Parathyroid adenoma (tissue), 2 donors: ENCODE data around the gene BGN.

Experiments
- H2AFZ ChIP-seq: fragments of 300-600 bp; sonication (generic); one replicate; pipeline ENCODE4 v1.7.0; 2017; ENCODE audit warnings: antibody characterized with exemption, mild to moderate bottlenecking
- H3K27ac ChIP-seq: fragments of 300-600 bp; sonication (generic); one replicate; pipeline ENCODE4 v1.7.0; 2017
- H3K27me3 ChIP-seq: fragments of 300-600 bp; sonication (generic); one replicate; pipeline ENCODE4 v1.7.0; 2017; ENCODE audit warnings: low read length; ENCODE audit not compliant: control insufficient read depth, insufficient read depth
- H3K36me3 ChIP-seq: fragments of 300-600 bp; sonication (generic); one replicate; pipeline ENCODE4 v1.7.0; 2017; ENCODE audit warnings: low read length; ENCODE audit not compliant: control insufficient read depth, insufficient read depth
- H3K4me1 ChIP-seq: fragments of 300-600 bp; sonication (generic); one replicate; pipeline ENCODE4 v1.7.0; 2017; ENCODE audit warnings: control low read depth
- H3K4me2 ChIP-seq: fragments of 300-600 bp; sonication (generic); one replicate; pipeline ENCODE4 v1.7.0; 2017; ENCODE audit warnings: low read length
- H3K4me3 ChIP-seq: fragments of 300-600 bp; sonication (generic); one replicate; pipeline ENCODE4 v1.7.0; 2017; ENCODE audit warnings: low read depth, low read length
- H3K79me2 ChIP-seq: fragments of 300-600 bp; sonication (generic); one replicate; pipeline ENCODE4 v1.7.0; 2017; ENCODE audit warnings: control low read depth
- H3K9ac ChIP-seq: fragments of 300-600 bp; sonication (generic); one replicate; pipeline ENCODE4 v1.7.0; 2017; ENCODE audit warnings: mild to moderate bottlenecking
- H3K9me3 ChIP-seq: fragments of 300-600 bp; sonication (generic); one replicate; pipeline ENCODE4 v1.7.0; 2017; ENCODE audit warnings: low read length; ENCODE audit not compliant: control insufficient read depth
- CTCF ChIP-seq: fragments of 300-600 bp; sonication (generic); IDR thresholded peaks from one replicate; pipeline ENCODE4 v1.7.0; 2017; ENCODE audit warnings: antibody characterized with exemption, mild to moderate bottlenecking
- donor health status: primary hyperparathyroidism.

The BGN gene

GRCh38 chrX:153474266-153474665, 20.5 kb upstream of the BGN start:
- Histone ChIP-seq H3K27me3 (no peaks in the 10 kb centered on the region), H3K4me3 (no peak overlapping the region), H3K79me2 (no peaks in the 10 kb centered on the region), H3K4me2 (no peak overlapping the region), H3K4me1 (no peaks in the 10 kb centered on the region), H3K36me3 (no peaks in the 10 kb centered on the region), H3K9me3 (no peaks in the 10 kb centered on the region), H3K27ac (no peak overlapping the region), H3K9ac (no peak overlapping the region), H2AFZ (no peak overlapping the region)
- no peak for TF ChIP-seq CTCF

GRCh38 chrX:153474718-153475117, 20.1 kb upstream of the BGN start:
- Histone ChIP-seq H3K9me3 (no peaks in the 10 kb centered on the region), H2AFZ (no peak overlapping the region), H3K4me3 (no peak overlapping the region), H3K27ac (no peak overlapping the region), H3K4me2 (no peak overlapping the region), H3K27me3 (no peaks in the 10 kb centered on the region), H3K79me2 (no peaks in the 10 kb centered on the region), H3K4me1 (no peaks in the 10 kb centered on the region), H3K9ac (no peak overlapping the region), H3K36me3 (no peaks in the 10 kb centered on the region)
- TF ChIP-seq CTCF = no peak

GRCh38 chrX:153475271-153475670, 19.5 kb upstream of the BGN start:
- H3K9ac ChIP-seq = no peak overlapping the region
- no peaks in the 10 kb centered on the region for H3K27me3 ChIP-seq
- H3K9me3 ChIP-seq = no peaks in the 10 kb centered on the region
- H3K27ac ChIP-seq = no peak overlapping the region
- no peaks in the 10 kb centered on the region for H3K79me2 ChIP-seq
- no peaks in the 10 kb centered on the region for H3K4me1 ChIP-seq
- no peak overlapping the region for H2AFZ ChIP-seq
- no peak overlapping the region for H3K4me2 ChIP-seq
- no peaks in the 10 kb centered on the region for H3K36me3 ChIP-seq
- TF ChIP-seq CTCF = no peak
- H3K4me3 ChIP-seq = no peak overlapping the region

- Histone ChIP-seq H2AFZ (no peak overlapping the region), H3K4me2 (no peak overlapping the region), H3K4me1 (no peaks in the 10 kb centered on the region), H3K9me3 (no peaks in the 10 kb centered on the region), H3K79me2 (no peaks in the 10 kb centered on the region), H3K27ac (no peak overlapping the region), H3K4me3 (no peak overlapping the region), H3K27me3 (no peaks in the 10 kb centered on the region), H3K9ac (no peak overlapping the region), H3K36me3 (no peaks in the 10 kb centered on the region)
- no peak for TF ChIP-seq CTCF
These were observed 19.0 kb upstream of the BGN start for GRCh38 chrX:153475751-153476281.

- Histone ChIP-seq H3K79me2 (no peaks in the 10 kb centered on the region), H3K9me3 (no peaks in the 10 kb centered on the region), H3K4me3 (no peak overlapping the region), H3K27ac (no peak overlapping the region), H2AFZ (no peak overlapping the region), H3K4me2 (no peak overlapping the region), H3K36me3 (no peaks in the 10 kb centered on the region), H3K4me1 (no peaks in the 10 kb centered on the region), H3K27me3 (no peaks in the 10 kb centered on the region), H3K9ac (no peak overlapping the region)
- no peak for TF ChIP-seq CTCF
These were observed 18.0 kb upstream of the BGN start for GRCh38 chrX:153476666-153477363.
